SK-N-SH (cell line): ENCODE results near the gene AKR1C1. TPM values are rescaled to one million over a fixed set of nuclear protein-coding genes. Genes with fewer than 3 reads are reported as not detected.

Experiments
- CTCF ChIA-PET: fragments of 300-600, 350-600 bp; formaldehyde crosslinking; extraction: SDS; loops from one replicate; lab custom pipeline; 2021; lab: Yijun Ruan, JAX
- POLR2A ChIA-PET: fragments of 350-600 bp; sonication (Branson Sonifier 250); formaldehyde crosslinking; extraction: SDS; loops from one replicate; lab custom pipeline; 2020; ENCODE audit warnings: antibody characterized with exemption, inconsistent platforms; lab: Yijun Ruan, JAX
- DNase-seq: peaks from one replicate; pipeline ENCODE4 v3.0.0; 2012
- H2AFZ ChIP-seq: fragments of 200-600 bp; sonication (generic); 2 replicates; pipeline ENCODE4 v1.8.1; 2016; ENCODE audit warnings: antibody characterized with exemption, mild to moderate bottlenecking, low read depth
- H3F3A ChIP-seq: fragments of 200-600 bp; sonication (generic); replicated peaks from 2 replicates; pipeline ENCODE3; 2016; ENCODE audit warnings: antibody characterized with exemption, mild to moderate bottlenecking; ENCODE audit not compliant: insufficient read depth
- H3K27ac ChIP-seq, 2 experiments: fragments of 200-500 bp in 1 of 2; fragments of 200-600 bp in 1 of 2; sonication (Bioruptor generic) in 1 of 2; sonication (generic), shearing (Covaris generic) in 1 of 2; 2 replicates each; pipeline versions ENCODE4 v1.5.1 to v1.6.1; 2014 to 2016; ENCODE audit warnings: low read depth in 2 of 2, inconsistent platforms in 1 of 2, low read length in 1 of 2, mild to moderate bottlenecking in 1 of 2, mixed read lengths in 1 of 2
- H3K27me3 ChIP-seq: fragments of 200-600 bp; sonication (generic), shearing (Covaris generic); 2 replicates; pipeline ENCODE4 v1.6.1; 2016; ENCODE audit warnings: mixed run types; ENCODE audit not compliant: insufficient read depth
- H3K36me3 ChIP-seq, 2 experiments: fragments of 200-500 bp in 1 of 2; fragments of 200-600 bp in 1 of 2; sonication (Bioruptor generic) in 1 of 2; sonication (generic) in 1 of 2; replicated peaks in 1 of 2; 2 replicates each; pipeline versions ENCODE3 to v1.5.1; 2014 to 2016; ENCODE audit warnings: low read length in 1 of 2, mild to moderate bottlenecking in 1 of 2; ENCODE audit not compliant: insufficient read depth in 2 of 2, control insufficient read depth in 1 of 2
- H3K4me1 ChIP-seq, 2 experiments: fragments of 200-500 bp in 1 of 2; fragments of 200-600 bp in 1 of 2; sonication (Bioruptor generic) in 1 of 2; sonication (generic), shearing (Covaris generic) in 1 of 2; 2 replicates each; pipeline versions ENCODE4 v1.5.1 to v1.6.1; 2014 to 2016; ENCODE audit warnings: low read depth in 1 of 2, low read length in 1 of 2, mixed run types in 1 of 2; ENCODE audit not compliant: insufficient read depth in 2 of 2, control insufficient read depth in 1 of 2
- H3K4me2 ChIP-seq: fragments of 200-600 bp; sonication (generic), shearing (Covaris generic); 2 replicates; pipeline ENCODE4 v1.6.1; 2017; ENCODE audit warnings: mixed run types
- H3K4me3 ChIP-seq, 2 experiments: fragments of 200-500 bp in 1 of 2; fragments of 200-600 bp in 1 of 2; sonication (Bioruptor generic) in 1 of 2; sonication (generic), shearing (Covaris generic) in 1 of 2; 2 replicates each; pipeline versions ENCODE4 v1.5.1 to v1.8.1; 2014 to 2016; ENCODE audit warnings: low read depth in 2 of 2, inconsistent platforms in 1 of 2, low read length in 1 of 2, mild to moderate bottlenecking in 1 of 2, mixed read lengths in 1 of 2, moderate library complexity in 1 of 2
- H3K79me2 ChIP-seq: fragments of 200-600 bp; sonication (generic); 2 replicates; pipeline ENCODE4 v1.8.1; 2017; ENCODE audit warnings: mild to moderate bottlenecking; ENCODE audit not compliant: insufficient read depth
- H3K9ac ChIP-seq: fragments of 200-600 bp; sonication (generic); 2 replicates; pipeline ENCODE4 v1.6.1; 2017; ENCODE audit warnings: mixed run types
- H3K9me2 ChIP-seq: fragments of 200-600 bp; sonication (generic); 2 replicates; pipeline ENCODE4 v1.6.1; 2017; ENCODE audit warnings: mixed run types
- H3K9me3 ChIP-seq: fragments of 200-600 bp; sonication (generic); 2 replicates; pipeline ENCODE4 v1.6.1; 2017; ENCODE audit warnings: mixed run types, mild to moderate bottlenecking, moderate library complexity
- H4K20me1 ChIP-seq: fragments of 200-600 bp; sonication (generic); 2 replicates; pipeline ENCODE4 v1.6.1; 2017; ENCODE audit warnings: mild to moderate bottlenecking, mixed run types; ENCODE audit not compliant: insufficient read depth
- CHD2 ChIP-seq: fragments of 150-350 bp; IDR thresholded peaks from 2 replicates; pipeline ENCODE4 v1.6.1; 2018; ENCODE audit warnings: low read length; ENCODE audit not compliant: partially characterized antibody
- FOSL2 ChIP-seq: IDR thresholded peaks from 2 replicates; pipeline ENCODE4 v1.4.0; 2012; ENCODE audit warnings: low read depth, mild to moderate bottlenecking, moderate library complexity, borderline replicate concordance
- FOXJ3 ChIP-seq: sonication (generic); formaldehyde crosslinking; IDR thresholded peaks from 2 replicates; pipeline ENCODE4 v1.5.1; 2020; ENCODE audit warnings: mild to moderate bottlenecking, missing genetic modification reagents
- GABPA ChIP-seq: IDR thresholded peaks from 2 replicates; pipeline ENCODE4 v1.4.0; 2012; ENCODE audit warnings: low read depth, mild to moderate bottlenecking
- JUND ChIP-seq: IDR thresholded peaks from 2 replicates; pipeline ENCODE4 v1.4.0; 2012
- MEF2A ChIP-seq: IDR thresholded peaks from 2 replicates; pipeline ENCODE4 v1.4.0; 2012; ENCODE audit warnings: low read depth, borderline replicate concordance
- MXI1 ChIP-seq: IDR thresholded peaks from 2 replicates; pipeline ENCODE4 v1.6.1; 2012; ENCODE audit warnings: mild to moderate bottlenecking, low read depth, low read length, improper control_type of control experiment
- RAD21 ChIP-seq: IDR thresholded peaks from 2 replicates; pipeline ENCODE4 v1.6.1; 2012; ENCODE audit warnings: mild to moderate bottlenecking, low read length
- RXRA ChIP-seq: IDR thresholded peaks from 2 replicates; pipeline ENCODE4 v1.4.0; 2012; ENCODE audit warnings: low read depth, mild to moderate bottlenecking, borderline replicate concordance
- SMC3 ChIP-seq: IDR thresholded peaks from 2 replicates; pipeline ENCODE4 v1.6.1; 2012; ENCODE audit warnings: low read depth, low read length, improper control_type of control experiment
- TAF1 ChIP-seq: IDR thresholded peaks from 2 replicates; pipeline ENCODE4 v1.6.1; 2012; ENCODE audit warnings: low read depth, mild to moderate bottlenecking, low read length, moderate library complexity, borderline replicate concordance
- TCF12 ChIP-seq: IDR thresholded peaks from 2 replicates; pipeline ENCODE4 v1.4.0; 2012
- USF1 ChIP-seq: IDR thresholded peaks from 2 replicates; pipeline ENCODE4 v1.4.0; 2012; ENCODE audit warnings: low read depth, borderline replicate concordance
- WGBS: methylation state at CpG from one replicate; pipeline ENCODE4 v1.1.6; 2017; ENCODE audit warnings: low lambda C conversion rate; 5-methylcytosine and 5-hydroxymethylcytosine counted together
- polyA plus RNA-seq, 3 experiments: library from polyadenylated mRNA; depleted of rRNA; stranded (reverse); fragments of >200 nt; gene quantifications; 2 replicates each; pipeline ENCODE4 v1.2.3, GENCODE V29; 2012
- TF ChIP-seq, protein P1 (sequence below): IDR thresholded peaks from 2 replicates; pipeline ENCODE4 v1.4.0; 2012; ENCODE audit warnings: low read depth
- TF ChIP-seq, protein P2 (sequence below): fragments of 200-600 bp; sonication (generic); IDR thresholded peaks from 2 replicates; pipeline ENCODE4 v1.6.1; 2017; ENCODE audit warnings: antibody characterized with exemption, mild to moderate bottlenecking, moderate library complexity
- TF ChIP-seq, protein P3 (sequence below): fragments of 150-350 bp; IDR thresholded peaks from 2 replicates; pipeline ENCODE4 v1.6.1; 2016; ENCODE audit warnings: mild to moderate bottlenecking, low read depth, low read length
- TF ChIP-seq, protein P4 (sequence below): IDR thresholded peaks from 2 replicates; pipeline ENCODE4 v1.4.0; 2012; ENCODE audit warnings: low read depth, borderline replicate concordance

AKR1C1 gene
- polyA plus RNA-seq, 1 of the 3 experiments (the other 2 are of a cell fraction) = 1.3 TPM

GRCh38 chr10:4937346-4937745, 25.9 kb upstream of the AKR1C1 start:
- POLR2A ChIA-PET = no interaction called here
- TF ChIP-seq RXRA (no peak), USF1 (no peak), SMC3 (no peak), GABPA (no peak)
- Histone ChIP-seq H4K20me1 (no peaks in the 10 kb centered on the region), H3K4me1 (no peaks in the 10 kb centered on the region), H3K4me3 (no peak overlapping the region), H3K27ac (no peak overlapping the region), H3K9me3 (no peaks in the 10 kb centered on the region), H3K79me2 (no peaks in the 10 kb centered on the region), H3K27me3 (no peaks in the 10 kb centered on the region), H3K36me3 (no peaks in the 10 kb centered on the region), H3K9me2 (no peaks in the 10 kb centered on the region), H3K4me2 (no peak overlapping the region), H3F3A (no peaks in the 10 kb centered on the region), H2AFZ (no peak overlapping the region), H3K9ac (no peak overlapping the region)
- DNase-seq = no peak
- 86% methylated on average over 10 of the region's 23 CpGs for WGBS
- CTCF ChIA-PET = no interaction called here

DNA sequence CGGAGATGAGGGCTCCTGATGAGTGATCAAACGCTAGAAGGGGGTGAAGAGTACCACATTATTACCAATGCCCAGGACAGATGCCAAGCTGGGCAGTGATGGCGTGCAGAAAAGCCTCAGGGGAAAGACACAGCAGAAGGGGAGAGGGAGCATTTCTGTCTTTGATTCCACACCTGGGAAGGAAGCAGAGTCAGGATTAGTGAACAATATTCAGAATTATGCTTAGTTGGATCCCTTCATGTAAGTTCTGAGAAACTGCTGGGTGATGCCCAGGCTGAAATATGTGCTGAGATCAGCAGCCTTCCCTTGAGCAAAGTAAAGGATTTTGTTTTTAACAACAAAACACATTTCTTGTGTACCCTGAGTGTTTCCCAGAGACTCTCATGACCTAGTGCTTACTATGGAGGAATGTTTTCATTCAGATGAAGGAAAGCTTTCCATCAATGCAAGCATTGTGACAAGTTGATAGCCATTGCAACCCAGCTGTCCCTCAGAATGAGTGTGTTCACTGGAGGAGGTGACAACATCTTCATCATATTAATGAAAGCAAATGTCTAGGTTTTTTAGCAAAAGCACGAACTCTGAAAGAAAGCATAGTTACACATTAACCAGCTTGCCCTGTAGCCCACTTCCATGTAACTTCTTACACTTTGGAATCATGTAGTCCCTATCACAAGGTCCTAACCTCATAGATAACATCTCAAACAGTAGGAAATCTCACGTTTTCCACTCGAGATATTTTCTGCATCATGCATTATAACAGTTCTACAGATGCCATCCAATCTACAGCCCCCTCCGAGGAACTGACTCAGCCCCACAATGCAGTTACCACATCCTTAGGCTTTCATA, 23.8 kb upstream of the AKR1C1 start:
- no peak overlapping the region for H2AFZ ChIP-seq
- no peaks in the 10 kb centered on the region for H3F3A ChIP-seq
- POLR2A ChIA-PET = no interaction called here
- TF ChIP-seq TCF12 (no peak), FOXJ3 (no peak), FOSL2 (no peak), JUND (no peak), RAD21 (no peak), MEF2A (no peak), GABPA (no peak), CHD2 (no peak), MXI1 (no peak), SMC3 (no peak), TAF1 (no peak)
- TF ChIP-seq, protein P1, sequence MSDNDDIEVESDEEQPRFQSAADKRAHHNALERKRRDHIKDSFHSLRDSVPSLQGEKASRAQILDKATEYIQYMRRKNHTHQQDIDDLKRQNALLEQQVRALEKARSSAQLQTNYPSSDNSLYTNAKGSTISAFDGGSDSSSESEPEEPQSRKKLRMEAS = no peak
- TF ChIP-seq, protein P2, sequence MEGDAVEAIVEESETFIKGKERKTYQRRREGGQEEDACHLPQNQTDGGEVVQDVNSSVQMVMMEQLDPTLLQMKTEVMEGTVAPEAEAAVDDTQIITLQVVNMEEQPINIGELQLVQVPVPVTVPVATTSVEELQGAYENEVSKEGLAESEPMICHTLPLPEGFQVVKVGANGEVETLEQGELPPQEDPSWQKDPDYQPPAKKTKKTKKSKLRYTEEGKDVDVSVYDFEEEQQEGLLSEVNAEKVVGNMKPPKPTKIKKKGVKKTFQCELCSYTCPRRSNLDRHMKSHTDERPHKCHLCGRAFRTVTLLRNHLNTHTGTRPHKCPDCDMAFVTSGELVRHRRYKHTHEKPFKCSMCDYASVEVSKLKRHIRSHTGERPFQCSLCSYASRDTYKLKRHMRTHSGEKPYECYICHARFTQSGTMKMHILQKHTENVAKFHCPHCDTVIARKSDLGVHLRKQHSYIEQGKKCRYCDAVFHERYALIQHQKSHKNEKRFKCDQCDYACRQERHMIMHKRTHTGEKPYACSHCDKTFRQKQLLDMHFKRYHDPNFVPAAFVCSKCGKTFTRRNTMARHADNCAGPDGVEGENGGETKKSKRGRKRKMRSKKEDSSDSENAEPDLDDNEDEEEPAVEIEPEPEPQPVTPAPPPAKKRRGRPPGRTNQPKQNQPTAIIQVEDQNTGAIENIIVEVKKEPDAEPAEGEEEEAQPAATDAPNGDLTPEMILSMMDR = no peak
- TF ChIP-seq, protein P3, sequence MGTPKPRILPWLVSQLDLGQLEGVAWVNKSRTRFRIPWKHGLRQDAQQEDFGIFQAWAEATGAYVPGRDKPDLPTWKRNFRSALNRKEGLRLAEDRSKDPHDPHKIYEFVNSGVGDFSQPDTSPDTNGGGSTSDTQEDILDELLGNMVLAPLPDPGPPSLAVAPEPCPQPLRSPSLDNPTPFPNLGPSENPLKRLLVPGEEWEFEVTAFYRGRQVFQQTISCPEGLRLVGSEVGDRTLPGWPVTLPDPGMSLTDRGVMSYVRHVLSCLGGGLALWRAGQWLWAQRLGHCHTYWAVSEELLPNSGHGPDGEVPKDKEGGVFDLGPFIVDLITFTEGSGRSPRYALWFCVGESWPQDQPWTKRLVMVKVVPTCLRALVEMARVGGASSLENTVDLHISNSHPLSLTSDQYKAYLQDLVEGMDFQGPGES = no peak
- TF ChIP-seq, protein P4, sequence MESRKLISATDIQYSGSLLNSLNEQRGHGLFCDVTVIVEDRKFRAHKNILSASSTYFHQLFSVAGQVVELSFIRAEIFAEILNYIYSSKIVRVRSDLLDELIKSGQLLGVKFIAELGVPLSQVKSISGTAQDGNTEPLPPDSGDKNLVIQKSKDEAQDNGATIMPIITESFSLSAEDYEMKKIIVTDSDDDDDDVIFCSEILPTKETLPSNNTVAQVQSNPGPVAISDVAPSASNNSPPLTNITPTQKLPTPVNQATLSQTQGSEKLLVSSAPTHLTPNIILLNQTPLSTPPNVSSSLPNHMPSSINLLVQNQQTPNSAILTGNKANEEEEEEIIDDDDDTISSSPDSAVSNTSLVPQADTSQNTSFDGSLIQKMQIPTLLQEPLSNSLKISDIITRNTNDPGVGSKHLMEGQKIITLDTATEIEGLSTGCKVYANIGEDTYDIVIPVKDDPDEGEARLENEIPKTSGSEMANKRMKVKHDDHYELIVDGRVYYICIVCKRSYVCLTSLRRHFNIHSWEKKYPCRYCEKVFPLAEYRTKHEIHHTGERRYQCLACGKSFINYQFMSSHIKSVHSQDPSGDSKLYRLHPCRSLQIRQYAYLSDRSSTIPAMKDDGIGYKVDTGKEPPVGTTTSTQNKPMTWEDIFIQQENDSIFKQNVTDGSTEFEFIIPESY = no peak

More for the DNA sequence above, 23.8 kb upstream of the AKR1C1 start:
- H4K20me1 ChIP-seq = no peaks in the 10 kb centered on the region
- DNase-seq = no peak
- no peak overlapping the region for H3K4me2 ChIP-seq
- no peaks in the 10 kb centered on the region for H3K36me3 ChIP-seq
- H3K9ac ChIP-seq = no peak overlapping the region
- no peak overlapping the region for H3K4me3 ChIP-seq
- H3K79me2 ChIP-seq = no peaks in the 10 kb centered on the region
- no peak overlapping the region for H3K27ac ChIP-seq
- WGBS = 29% methylated on average over 7 of the region's 7 CpGs
- peaks cover 0 to 8% of the 10 kb centered on the region in 2 experiments; a peak in 1 of 4 replicates for H3K4me1 ChIP-seq
- no peaks in the 10 kb centered on the region for H3K9me2 ChIP-seq
- H3K27me3 ChIP-seq = no peaks in the 10 kb centered on the region
- no peaks in the 10 kb centered on the region for H3K9me3 ChIP-seq
- CTCF ChIA-PET = no interaction called here
